GM12878 (cell line): ENCODE measurements around the gene GPR107. TPM values are rescaled to one million over a fixed set of nuclear protein-coding genes. Genes with fewer than 3 reads are reported as not detected.

ENCODE experiments used
- ATAC-seq: fragments of 200-7000 bp; cut with Tn5 transposase; 3 replicates; pipeline ENCODE4 v1.9.1; 2020; ENCODE audit warnings: mild to moderate bottlenecking, moderate library complexity
- BruUV-seq: library from RNA; stranded (reverse); fragments of 400-500 nt; replicated peaks from 2 replicates; lab custom pipeline; 2021; lab: Mats Ljungman, UMichigan
- CTCF ChIA-PET: fragments of 300-600 bp; sonication (Branson Sonifier 250); formaldehyde crosslinking; extraction: SDS; loops from one replicate; lab custom pipeline; 2021; ENCODE audit warnings: inconsistent platforms; lab: Yijun Ruan, JAX
- POLR2A ChIA-PET: fragments of 350-600 bp; formaldehyde crosslinking; extraction: SDS; loops from one replicate; lab custom pipeline; 2021; ENCODE audit warnings: inconsistent platforms; lab: Charles Lee
- RAD21 ChIA-PET: fragments of 300-600 bp; sonication (Branson Sonifier 250); formaldehyde crosslinking; loops from one replicate; lab custom pipeline; 2023; ENCODE audit warnings: antibody characterized with exemption; ENCODE audit not compliant: unreplicated experiment; lab: Charles Lee
- SMC1A ChIA-PET: fragments of 300-600 bp; sonication (Branson Sonifier 250); formaldehyde crosslinking; loops from one replicate; lab custom pipeline; 2023; ENCODE audit not compliant: unreplicated experiment, uncharacterized antibody; lab: Charles Lee
- DNase-seq: peaks from one replicate; pipeline ENCODE4 v3.0.0-alpha.2; 2011; ENCODE audit warnings: low read depth, low spot score
- FAIRE-seq: peaks from 3 replicates; lab custom pipeline; 2011; peaks lifted over from hg19 to GRCh38; lab: Jason Lieb, UNC
- H2AFZ ChIP-seq: 2 replicates; pipeline ENCODE4 v1.6.0; 2011; ENCODE audit warnings: low read depth, low read length, control low read depth; ENCODE audit not compliant: control insufficient read depth
- H3K27ac ChIP-seq: 2 replicates; pipeline ENCODE4 v1.5.1; 2011; ENCODE audit warnings: control low read depth; ENCODE audit not compliant: control insufficient read depth, insufficient read depth
- H3K27me3 ChIP-seq, 2 experiments: replicated peaks in 1 of 2; 2 replicates each; pipeline versions ENCODE4 v1.6.0 to v1.6.1; 2011; ENCODE audit warnings: low read length in 1 of 2; ENCODE audit not compliant: control insufficient read depth in 2 of 2, insufficient read depth in 2 of 2
- H3K36me3 ChIP-seq, 2 experiments: 2 replicates each; pipeline ENCODE4 v1.5.1; 2011; ENCODE audit warnings: low read length in 1 of 2; ENCODE audit not compliant: control insufficient read depth in 2 of 2, insufficient read depth in 2 of 2
- H3K4me1 ChIP-seq: 2 replicates; pipeline ENCODE4 v1.6.1; 2011; ENCODE audit warnings: mild to moderate bottlenecking, low read length, moderate library complexity, mixed read lengths; ENCODE audit not compliant: control insufficient read depth, insufficient read depth
- H3K4me2 ChIP-seq: 2 replicates; pipeline ENCODE4 v1.6.0; 2011; ENCODE audit warnings: control low read depth; ENCODE audit not compliant: control insufficient read depth, insufficient read depth
- H3K4me3 ChIP-seq: fragments of 200-600 bp; sonication (generic); 2 replicates; pipeline ENCODE4 v1.5.1; 2016
- H3K79me2 ChIP-seq: 2 replicates; pipeline ENCODE4 v1.6.0; 2011; ENCODE audit warnings: low read length; ENCODE audit not compliant: control insufficient read depth, insufficient read depth
- H3K9ac ChIP-seq: 2 replicates; pipeline ENCODE4 v1.8.0; 2011; ENCODE audit warnings: low read length, control low read depth, mixed read lengths; ENCODE audit not compliant: control insufficient read depth, insufficient read depth
- H3K9me3 ChIP-seq: replicated peaks from 3 replicates; pipeline ENCODE4 v1.5.1; 2011; ENCODE audit warnings: mild to moderate bottlenecking, low read length; ENCODE audit not compliant: control insufficient read depth, insufficient read depth
- H4K20me1 ChIP-seq: 2 replicates; pipeline ENCODE4 v1.6.0; 2011; ENCODE audit not compliant: control insufficient read depth, insufficient read depth
- POLR2A ChIP-seq: IDR thresholded peaks from 2 replicates; pipeline ENCODE4 v1.6.1; 2011; ENCODE audit warnings: low read depth, mild to moderate bottlenecking, low read length
- ZZZ3 ChIP-seq: IDR thresholded peaks from 2 replicates; pipeline ENCODE4 v1.6.1; 2011; ENCODE audit warnings: low read depth; ENCODE audit not compliant: control insufficient read depth, insufficient read length
- WGBS: methylation state at CpG from one replicate; pipeline ENCODE4 v1.1.6; 2016; ENCODE audit warnings: low lambda C conversion rate; ENCODE audit not compliant: insufficient replicate concordance, insufficient coverage; ENCODE audit errors: missing lambda C conversion rate; 5-methylcytosine and 5-hydroxymethylcytosine counted together
- in situ Hi-C: fragments of 300-500 bp; cut with MboI; formaldehyde crosslinking; loops from 9 replicates; pipeline ENCODE4 v1.14.3; 2018; ENCODE audit warnings: mixed read lengths
- intact Hi-C: fragments of 100-400 bp; cut with micrococcal nuclease; formaldehyde crosslinking; loops from one replicate; pipeline ENCODE4 v1.14.2; 2022; ENCODE audit not compliant: unreplicated experiment
- polyA plus RNA-seq, 11 experiments: library from polyadenylated mRNA; depleted of rRNA in 4 of 11; unstranded in 6 of 11; stranded (reverse) in 5 of 11; fragments of >200 nt; fragmentation: Nextera tagmentation in 4 of 11; fragmentation: Illumina TruSeq in 1 of 11; extraction: Ambion mirVana in 4 of 11; extraction: Trizol in 1 of 11; gene quantifications; 1 replicate in 1 of 11; 2 replicates in 10 of 11; pipeline versions ENCODE4 v1.2.1 to v1.2.3, GENCODE V29; 2011 to 2016; ENCODE audit warnings: inconsistent platforms in 2 of 11, missing spikeins in 2 of 11, low read depth in 1 of 11
- total RNA-seq, 4 experiments: library from RNA; depleted of rRNA in 3 of 4; stranded (reverse); fragments of >200 nt in 3 of 4; fragmentation: Illumina TruSeq in 1 of 4; extraction: Trizol in 1 of 4; gene quantifications; 2 replicates each; pipeline versions ENCODE4 v1.2.1 to v1.2.3, GENCODE V29; 2013 to 2021
- TF ChIP-seq, protein P1 (sequence below): fragments of 450-650 bp; IDR thresholded peaks from 2 replicates; pipeline ENCODE4 v1.6.1; 2016; ENCODE audit warnings: mild to moderate bottlenecking, moderate library complexity, borderline replicate concordance
- TF ChIP-seq, protein P2 (sequence below): fragments of 450-650 bp; IDR thresholded peaks from 2 replicates; pipeline ENCODE4 v1.6.1; 2017; ENCODE audit warnings: low read depth, mild to moderate bottlenecking, moderate library complexity
- TF ChIP-seq, protein P3 (sequence below): IDR thresholded peaks from 2 replicates; pipeline ENCODE4 v1.6.1; 2011; ENCODE audit warnings: low read depth, mild to moderate bottlenecking, low read length, moderate library complexity, borderline replicate concordance; ENCODE audit errors: extremely low read depth
- TF ChIP-seq, protein P4 (sequence below): fragments of 450-650 bp; IDR thresholded peaks from 2 replicates; pipeline ENCODE4 v1.6.1; 2017; ENCODE audit warnings: mild to moderate bottlenecking, low read depth, inconsistent platforms; ENCODE audit not compliant: poor library complexity, severe bottlenecking
- TF ChIP-seq, protein P5 (sequence below): fragments of 450-650 bp; formaldehyde crosslinking; IDR thresholded peaks from 2 replicates; pipeline ENCODE4 v1.4.0; 2022; ENCODE audit warnings: mild to moderate bottlenecking, moderate library complexity

The GPR107 gene
- total and polyA plus RNA-seq, 10 of the 15 experiments (the other 5 are each of a cell fraction or from before 2014, with no cell fraction given), result 2.7 to 21.4 (median 10.6) TPM

DNA sequence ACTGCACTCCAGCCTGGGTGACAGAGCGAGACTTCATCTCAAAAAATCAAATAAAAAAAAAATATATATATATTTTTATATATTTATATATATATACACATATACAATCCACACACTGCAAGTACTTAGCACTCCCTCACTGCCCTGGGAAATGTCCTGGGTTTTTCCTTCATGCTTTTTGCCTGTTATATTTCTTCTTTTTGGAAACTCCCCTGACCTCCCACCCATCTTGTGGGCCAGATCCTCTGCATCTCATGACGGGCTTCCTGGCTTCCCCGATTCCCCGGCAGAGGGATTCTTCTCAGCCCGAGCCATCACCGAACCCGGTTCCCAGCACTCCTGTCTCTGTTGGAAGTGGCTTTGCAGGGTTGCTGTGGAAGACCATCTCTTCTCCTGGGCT is 79.0 kb downstream of the GPR107 start (continued):
- TF ChIP-seq, protein P1, sequence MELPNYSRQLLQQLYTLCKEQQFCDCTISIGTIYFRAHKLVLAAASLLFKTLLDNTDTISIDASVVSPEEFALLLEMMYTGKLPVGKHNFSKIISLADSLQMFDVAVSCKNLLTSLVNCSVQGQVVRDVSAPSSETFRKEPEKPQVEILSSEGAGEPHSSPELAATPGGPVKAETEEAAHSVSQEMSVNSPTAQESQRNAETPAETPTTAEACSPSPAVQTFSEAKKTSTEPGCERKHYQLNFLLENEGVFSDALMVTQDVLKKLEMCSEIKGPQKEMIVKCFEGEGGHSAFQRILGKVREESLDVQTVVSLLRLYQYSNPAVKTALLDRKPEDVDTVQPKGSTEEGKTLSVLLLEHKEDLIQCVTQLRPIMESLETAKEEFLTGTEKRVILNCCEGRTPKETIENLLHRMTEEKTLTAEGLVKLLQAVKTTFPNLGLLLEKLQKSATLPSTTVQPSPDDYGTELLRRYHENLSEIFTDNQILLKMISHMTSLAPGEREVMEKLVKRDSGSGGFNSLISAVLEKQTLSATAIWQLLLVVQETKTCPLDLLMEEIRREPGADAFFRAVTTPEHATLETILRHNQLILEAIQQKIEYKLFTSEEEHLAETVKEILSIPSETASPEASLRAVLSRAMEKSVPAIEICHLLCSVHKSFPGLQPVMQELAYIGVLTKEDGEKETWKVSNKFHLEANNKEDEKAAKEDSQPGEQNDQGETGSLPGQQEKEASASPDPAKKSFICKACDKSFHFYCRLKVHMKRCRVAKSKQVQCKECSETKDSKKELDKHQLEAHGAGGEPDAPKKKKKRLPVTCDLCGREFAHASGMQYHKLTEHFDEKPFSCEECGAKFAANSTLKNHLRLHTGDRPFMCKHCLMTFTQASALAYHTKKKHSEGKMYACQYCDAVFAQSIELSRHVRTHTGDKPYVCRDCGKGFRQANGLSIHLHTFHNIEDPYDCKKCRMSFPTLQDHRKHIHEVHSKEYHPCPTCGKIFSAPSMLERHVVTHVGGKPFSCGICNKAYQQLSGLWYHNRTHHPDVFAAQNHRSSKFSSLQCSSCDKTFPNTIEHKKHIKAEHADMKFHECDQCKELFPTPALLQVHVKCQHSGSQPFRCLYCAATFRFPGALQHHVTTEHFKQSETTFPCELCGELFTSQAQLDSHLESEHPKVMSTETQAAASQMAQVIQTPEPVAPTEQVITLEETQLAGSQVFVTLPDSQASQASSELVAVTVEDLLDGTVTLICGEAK, result no peak
- TF ChIP-seq, protein P2, sequence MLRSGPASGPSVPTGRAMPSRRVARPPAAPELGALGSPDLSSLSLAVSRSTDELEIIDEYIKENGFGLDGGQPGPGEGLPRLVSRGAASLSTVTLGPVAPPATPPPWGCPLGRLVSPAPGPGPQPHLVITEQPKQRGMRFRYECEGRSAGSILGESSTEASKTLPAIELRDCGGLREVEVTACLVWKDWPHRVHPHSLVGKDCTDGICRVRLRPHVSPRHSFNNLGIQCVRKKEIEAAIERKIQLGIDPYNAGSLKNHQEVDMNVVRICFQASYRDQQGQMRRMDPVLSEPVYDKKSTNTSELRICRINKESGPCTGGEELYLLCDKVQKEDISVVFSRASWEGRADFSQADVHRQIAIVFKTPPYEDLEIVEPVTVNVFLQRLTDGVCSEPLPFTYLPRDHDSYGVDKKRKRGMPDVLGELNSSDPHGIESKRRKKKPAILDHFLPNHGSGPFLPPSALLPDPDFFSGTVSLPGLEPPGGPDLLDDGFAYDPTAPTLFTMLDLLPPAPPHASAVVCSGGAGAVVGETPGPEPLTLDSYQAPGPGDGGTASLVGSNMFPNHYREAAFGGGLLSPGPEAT, result no peak
- TF ChIP-seq, protein P3, sequence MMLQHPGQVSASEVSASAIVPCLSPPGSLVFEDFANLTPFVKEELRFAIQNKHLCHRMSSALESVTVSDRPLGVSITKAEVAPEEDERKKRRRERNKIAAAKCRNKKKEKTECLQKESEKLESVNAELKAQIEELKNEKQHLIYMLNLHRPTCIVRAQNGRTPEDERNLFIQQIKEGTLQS, result no peak

DNA sequence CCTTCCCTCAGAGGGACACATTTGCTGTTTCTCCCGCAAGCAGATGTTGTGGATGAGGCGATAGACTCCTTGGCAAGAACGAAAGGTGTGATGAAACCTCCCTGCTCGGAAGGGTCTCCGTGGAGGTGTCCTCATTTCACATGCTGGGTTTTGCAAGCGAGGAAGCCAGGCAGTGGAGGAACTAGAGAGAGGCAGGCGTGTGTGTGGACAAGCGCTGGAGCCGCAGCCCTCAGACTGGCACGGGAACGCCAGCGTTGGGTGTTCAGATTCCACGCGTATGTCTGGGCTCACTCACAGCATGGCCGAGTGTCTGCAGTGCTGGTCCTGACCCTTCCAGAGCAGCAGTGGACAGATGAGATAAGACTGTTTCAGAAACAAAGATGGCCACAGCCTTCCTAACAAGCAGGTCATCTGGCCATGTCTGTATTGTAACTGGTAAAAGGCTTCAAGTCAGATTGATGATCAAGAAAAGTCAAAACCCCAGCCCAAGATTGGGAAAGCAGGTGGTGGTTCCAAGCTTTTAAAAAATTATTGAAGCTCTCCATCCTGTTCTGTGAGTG is 83.5 kb downstream of the GPR107 start:
- POLR2A ChIA-PET, result no interaction called here
- WGBS, result 93% methylated on average over 15 of the region's 15 CpGs
- Histone ChIP-seq H3K4me2 (no peak overlapping the region), H3K9me3 (no peaks in the 10 kb centered on the region), H2AFZ (no peak overlapping the region), H3K79me2 (no peaks in the 10 kb centered on the region), H3K27me3 (no peaks in the 10 kb centered on the region), H3K27ac (no peak overlapping the region), H4K20me1 (no peaks in the 10 kb centered on the region), H3K4me1 (no peaks in the 10 kb centered on the region), H3K9ac (no peak overlapping the region), H3K4me3 (no peak overlapping the region), H3K36me3 (0 out of 4 replicates have a peak, but pooled peaks cover 0 to 2% of the 10 kb centered on the region in 2 experiments)
- TF ChIP-seq, protein P4, sequence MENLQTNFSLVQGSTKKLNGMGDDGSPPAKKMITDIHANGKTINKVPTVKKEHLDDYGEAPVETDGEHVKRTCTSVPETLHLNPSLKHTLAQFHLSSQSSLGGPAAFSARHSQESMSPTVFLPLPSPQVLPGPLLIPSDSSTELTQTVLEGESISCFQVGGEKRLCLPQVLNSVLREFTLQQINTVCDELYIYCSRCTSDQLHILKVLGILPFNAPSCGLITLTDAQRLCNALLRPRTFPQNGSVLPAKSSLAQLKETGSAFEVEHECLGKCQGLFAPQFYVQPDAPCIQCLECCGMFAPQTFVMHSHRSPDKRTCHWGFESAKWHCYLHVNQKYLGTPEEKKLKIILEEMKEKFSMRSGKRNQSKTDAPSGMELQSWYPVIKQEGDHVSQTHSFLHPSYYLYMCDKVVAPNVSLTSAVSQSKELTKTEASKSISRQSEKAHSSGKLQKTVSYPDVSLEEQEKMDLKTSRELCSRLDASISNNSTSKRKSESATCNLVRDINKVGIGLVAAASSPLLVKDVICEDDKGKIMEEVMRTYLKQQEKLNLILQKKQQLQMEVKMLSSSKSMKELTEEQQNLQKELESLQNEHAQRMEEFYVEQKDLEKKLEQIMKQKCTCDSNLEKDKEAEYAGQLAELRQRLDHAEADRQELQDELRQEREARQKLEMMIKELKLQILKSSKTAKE, result no peak
- TF ChIP-seq, protein P5, sequence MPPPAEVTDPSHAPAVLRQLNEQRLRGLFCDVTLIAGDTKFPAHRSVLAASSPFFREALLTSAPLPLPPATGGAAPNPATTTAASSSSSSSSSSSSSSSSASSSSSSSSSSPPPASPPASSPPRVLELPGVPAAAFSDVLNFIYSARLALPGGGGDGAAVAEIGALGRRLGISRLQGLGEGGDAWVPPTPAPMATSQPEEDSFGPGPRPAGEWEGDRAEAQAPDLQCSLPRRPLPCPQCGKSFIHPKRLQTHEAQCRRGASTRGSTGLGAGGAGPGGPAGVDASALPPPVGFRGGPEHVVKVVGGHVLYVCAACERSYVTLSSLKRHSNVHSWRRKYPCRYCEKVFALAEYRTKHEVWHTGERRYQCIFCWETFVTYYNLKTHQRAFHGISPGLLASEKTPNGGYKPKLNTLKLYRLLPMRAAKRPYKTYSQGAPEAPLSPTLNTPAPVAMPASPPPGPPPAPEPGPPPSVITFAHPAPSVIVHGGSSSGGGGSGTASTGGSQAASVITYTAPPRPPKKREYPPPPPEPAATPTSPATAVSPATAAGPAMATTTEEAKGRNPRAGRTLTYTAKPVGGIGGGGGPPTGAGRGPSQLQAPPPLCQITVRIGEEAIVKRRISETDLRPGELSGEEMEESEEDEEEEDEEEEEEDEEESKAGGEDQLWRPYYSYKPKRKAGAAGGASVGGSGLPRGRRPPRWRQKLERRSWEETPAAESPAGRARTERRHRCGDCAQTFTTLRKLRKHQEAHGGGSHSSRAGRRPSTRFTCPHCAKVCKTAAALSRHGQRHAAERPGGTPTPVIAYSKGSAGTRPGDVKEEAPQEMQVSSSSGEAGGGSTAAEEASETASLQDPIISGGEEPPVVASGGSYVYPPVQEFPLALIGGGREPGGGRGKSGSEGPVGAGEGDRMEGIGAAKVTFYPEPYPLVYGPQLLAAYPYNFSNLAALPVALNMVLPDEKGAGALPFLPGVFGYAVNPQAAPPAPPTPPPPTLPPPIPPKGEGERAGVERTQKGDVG (CRISPR knock-in tag), result no peak
- TF ChIP-seq ZZZ3 (no peak), POLR2A (0 out of 2 replicates have a peak, but pooled peaks have one; percentile 32)
- BruUV-seq, result no TSS peak
- RAD21 ChIA-PET, result no interaction called here
- FAIRE-seq, result no peak
- in situ Hi-C loops (no loop called here), intact Hi-C loops (no loop called here)
- ATAC-seq, result no peak
- DNase-seq, result no peak
- CTCF ChIA-PET, result no interaction called here
- SMC1A ChIA-PET, result no interaction called here
